Central memory CD8-positive, alpha-beta T cell (primary cell): ENCODE data around the gene ZFP36L2.
"Not testable (repeated sequence)": the region's sequence is repeated elsewhere in the genome, so short reads cannot be mapped to it uniquely, and the experiment has no call there.

Experiments used
- ATAC-seq: fragments of 150-1000 bp; cut with Tn5 transposase; replicated peaks from 2 replicates; pipeline ENCODE4 v1.10.0; 2022; ENCODE audit warnings: mild to moderate bottlenecking, moderate FRiP score, moderate number of reproducible peaks; ENCODE audit not compliant: poor library complexity, severe bottlenecking; ENCODE audit errors: extremely low read depth
- DNase-seq, 2 donors: peaks; one replicate each; pipeline ENCODE4 v3.0.0; 2021; ENCODE audit warnings: low spot score in 2 of 2
- H3K27ac Mint-ChIP-seq: one replicate; pipeline ENCODE4 v1.8.0; 2022; ENCODE audit warnings: low read depth, mild to moderate bottlenecking, moderate library complexity, mixed read lengths
- H3K27me3 Mint-ChIP-seq: one replicate; pipeline ENCODE4 v1.8.0; 2022; ENCODE audit warnings: mixed read lengths
- H3K36me3 Mint-ChIP-seq: one replicate; pipeline ENCODE4 v1.8.0; 2022; ENCODE audit warnings: mild to moderate bottlenecking, moderate library complexity, mixed read lengths; ENCODE audit not compliant: insufficient read depth
- H3K4me1 Mint-ChIP-seq: one replicate; pipeline ENCODE4 v1.8.0; 2022; ENCODE audit warnings: mixed read lengths
- H3K4me3 Mint-ChIP-seq: one replicate; pipeline ENCODE4 v1.8.0; 2022; ENCODE audit warnings: mild to moderate bottlenecking, moderate library complexity, mixed read lengths
- H3K9me3 Mint-ChIP-seq: one replicate; pipeline ENCODE4 v1.8.0; 2022; ENCODE audit warnings: mixed read lengths

The ZFP36L2 gene

GRCh38 chr2:43193652-43194120 lies 32.7 kb downstream of the ZFP36L2 start:
- H3K4me1 Mint-ChIP-seq = peaks cover 59% of the 10 kb centered on the region
- no peaks in the 10 kb centered on the region for H3K9me3 Mint-ChIP-seq
- peak overlapping the region; percentile 99 for H3K27ac Mint-ChIP-seq
- DNase-seq (no peak), ATAC-seq (no peak)
- peaks cover 8% of the 10 kb centered on the region for H3K36me3 Mint-ChIP-seq
- H3K27me3 Mint-ChIP-seq = no peaks in the 10 kb centered on the region
- peak overlapping the region; percentile 80 for H3K4me3 Mint-ChIP-seq

GRCh38 chr2:43192744-43193651 lies 33.4 kb downstream of the ZFP36L2 start:
- ATAC-seq (no peak), DNase-seq (no peak)

GRCh38 chr2:43191947-43192516 lies 34.4 kb downstream of the ZFP36L2 start:
- Mint-ChIP-seq H3K4me3 (peak overlapping the region; percentile 9), H3K4me1 (peaks cover 52% of the 10 kb centered on the region), H3K27ac (peak overlapping the region; percentile 99), H3K9me3 (no peaks in the 10 kb centered on the region), H3K27me3 (no peaks in the 10 kb centered on the region), H3K36me3 (peaks cover 8% of the 10 kb centered on the region)
- ATAC-seq = no peak
- DNase-seq = no peak

More at GRCh38 chr2:43192744-43193651, 33.4 kb downstream of the ZFP36L2 start:
- H3K9me3 Mint-ChIP-seq = no peaks in the 10 kb centered on the region
- H3K4me1 Mint-ChIP-seq = peaks cover 59% of the 10 kb centered on the region
- peaks cover 8% of the 10 kb centered on the region for H3K36me3 Mint-ChIP-seq
- peak overlapping the region; percentile 99 for H3K27ac Mint-ChIP-seq
- H3K4me3 Mint-ChIP-seq = peak overlapping the region; percentile 80
- H3K27me3 Mint-ChIP-seq = no peaks in the 10 kb centered on the region

- peak overlapping the region; percentile 51 for H3K27ac Mint-ChIP-seq
- H3K4me1 Mint-ChIP-seq = peaks cover 40% of the 10 kb centered on the region
- DNase-seq (no peak), ATAC-seq (no peak)
- H3K36me3 Mint-ChIP-seq = peaks cover 5% of the 10 kb centered on the region
- no peaks in the 10 kb centered on the region for H3K9me3 Mint-ChIP-seq
- H3K27me3 Mint-ChIP-seq = no peaks in the 10 kb centered on the region
- H3K4me3 Mint-ChIP-seq = no peak overlapping the region
Observed at GRCh38 chr2:43190311-43191052, 35.9 kb downstream of the ZFP36L2 start.

- not testable (repeated sequence) for DNase-seq, ATAC-seq, H3K27me3 Mint-ChIP-seq, H3K36me3 Mint-ChIP-seq, H3K9me3 Mint-ChIP-seq, H3K4me3 Mint-ChIP-seq
- H3K27ac Mint-ChIP-seq = peak overlapping the region; percentile 51
- peaks cover 34% of the 10 kb centered on the region for H3K4me1 Mint-ChIP-seq
Observed at GRCh38 chr2:43189861-43190260, 36.5 kb downstream of the ZFP36L2 start.

- H3K27ac Mint-ChIP-seq = peak overlapping the region; percentile 51
Observed at GRCh38 chr2:43188561-43189386, 37.6 kb downstream of the ZFP36L2 start.

GRCh38 chr2:43186679-43187374 lies 39.6 kb downstream of the ZFP36L2 start:
- DNase-seq = no peak
- Mint-ChIP-seq H3K27ac (no peak overlapping the region), H3K4me3 (no peak overlapping the region), H3K27me3 (no peaks in the 10 kb centered on the region), H3K4me1 (peaks cover 10% of the 10 kb centered on the region), H3K9me3 (no peaks in the 10 kb centered on the region), H3K36me3 (peaks cover 2% of the 10 kb centered on the region)
- no peak for ATAC-seq

More at GRCh38 chr2:43188561-43189386, 37.6 kb downstream of the ZFP36L2 start:
- DNase-seq (no peak), ATAC-seq (no peak)
- H3K9me3 Mint-ChIP-seq = no peaks in the 10 kb centered on the region
- H3K4me3 Mint-ChIP-seq = no peak overlapping the region
- peaks cover 2% of the 10 kb centered on the region for H3K36me3 Mint-ChIP-seq
- peaks cover 29% of the 10 kb centered on the region for H3K4me1 Mint-ChIP-seq
- H3K27me3 Mint-ChIP-seq = no peaks in the 10 kb centered on the region

GRCh38 chr2:43186321-43186678 lies 40.1 kb downstream of the ZFP36L2 start:
- DNase-seq (no peak), ATAC-seq (no peak)
- Mint-ChIP-seq H3K4me1 (peaks cover 10% of the 10 kb centered on the region), H3K27ac (no peak overlapping the region), H3K4me3 (no peak overlapping the region), H3K36me3 (peaks cover 2% of the 10 kb centered on the region), H3K9me3 (no peaks in the 10 kb centered on the region), H3K27me3 (no peaks in the 10 kb centered on the region)

GRCh38 chr2:43185146-43185545 lies 41.3 kb downstream of the ZFP36L2 start:
- DNase-seq (no peak), ATAC-seq (no peak)
- no peaks in the 10 kb centered on the region for H3K9me3 Mint-ChIP-seq
- H3K27me3 Mint-ChIP-seq = no peaks in the 10 kb centered on the region
- H3K27ac Mint-ChIP-seq = no peak overlapping the region
- H3K4me1 Mint-ChIP-seq = peaks cover 19% of the 10 kb centered on the region
- no peak overlapping the region for H3K4me3 Mint-ChIP-seq
- peaks cover 2% of the 10 kb centered on the region for H3K36me3 Mint-ChIP-seq

GRCh38 chr2:43184339-43184895 lies 42.0 kb downstream of the ZFP36L2 start:
- peaks cover 19% of the 10 kb centered on the region for H3K4me1 Mint-ChIP-seq
- H3K27ac Mint-ChIP-seq = peak overlapping the region; percentile 71
- peaks cover 2% of the 10 kb centered on the region for H3K36me3 Mint-ChIP-seq
- H3K4me3 Mint-ChIP-seq = no peak overlapping the region
- no peaks in the 10 kb centered on the region for H3K9me3 Mint-ChIP-seq
- H3K27me3 Mint-ChIP-seq = no peaks in the 10 kb centered on the region
- ATAC-seq (peak; percentile 71), DNase-seq (no peak)

GRCh38 chr2:43183743-43184142 lies 42.7 kb downstream of the ZFP36L2 start:
- H3K4me3 Mint-ChIP-seq = no peak overlapping the region
- DNase-seq = no peak

More at GRCh38 chr2:43183743-43184142, 42.7 kb downstream of the ZFP36L2 start:
- no peaks in the 10 kb centered on the region for H3K27me3 Mint-ChIP-seq
- ATAC-seq = no peak
- peaks cover 20% of the 10 kb centered on the region for H3K4me1 Mint-ChIP-seq
- H3K36me3 Mint-ChIP-seq = peaks cover 2% of the 10 kb centered on the region
- H3K27ac Mint-ChIP-seq = peak overlapping the region; percentile 71
- no peaks in the 10 kb centered on the region for H3K9me3 Mint-ChIP-seq
